NCI-H2107 treated with DMSO at 0.1 percent for 48 hours (cell line): ENCODE measurements around the gene CAND1.

Experiments
- DNase-seq: peaks from one replicate; lab custom pipeline; 2025; ENCODE audit not compliant: unreplicated experiment; lab: John Stamatoyannopoulos, UW

Gene CAND1

DNA sequence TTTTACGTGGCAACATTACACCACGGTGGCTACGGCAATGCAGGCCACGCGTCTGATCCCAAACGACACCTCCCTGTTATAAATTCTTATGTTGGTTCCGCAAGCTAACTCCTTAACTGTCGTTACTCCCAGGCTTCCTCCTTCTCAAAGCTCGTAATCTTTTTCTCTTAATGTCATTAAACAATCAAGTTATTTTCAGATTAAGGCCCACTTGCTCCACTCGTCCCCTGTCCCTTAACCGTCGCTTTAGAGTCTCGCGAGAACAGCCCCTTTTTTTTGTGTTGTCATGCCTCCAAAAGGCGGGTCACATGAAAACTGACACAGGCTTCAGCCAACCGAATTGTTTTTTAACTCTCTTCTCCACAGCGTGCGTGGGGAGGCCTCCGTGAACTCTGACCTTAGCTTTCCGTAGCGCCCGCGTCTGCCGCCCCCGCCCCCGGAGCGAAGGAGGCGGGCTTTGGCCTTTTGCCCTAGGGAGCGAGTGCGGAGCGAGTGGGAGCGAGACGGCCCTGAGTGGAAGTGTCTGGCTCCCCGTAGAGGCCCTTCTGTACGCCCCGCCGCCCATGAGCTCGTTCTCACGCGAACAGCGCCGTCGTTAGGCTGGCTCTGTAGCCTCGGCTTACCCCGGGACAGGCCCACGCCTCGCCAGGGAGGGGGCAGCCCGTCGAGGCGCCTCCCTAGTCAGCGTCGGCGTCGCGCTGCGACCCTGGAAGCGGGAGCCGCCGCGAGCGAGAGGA, at the start of gene CAND1:
TSS of gene CAND1 (plus strand) at position 463 of the 737 bp plus-strand sequence. CDS start 360 bp downstream, outside the sequence.
- DNase-seq = peak; percentile 100

DNA sequence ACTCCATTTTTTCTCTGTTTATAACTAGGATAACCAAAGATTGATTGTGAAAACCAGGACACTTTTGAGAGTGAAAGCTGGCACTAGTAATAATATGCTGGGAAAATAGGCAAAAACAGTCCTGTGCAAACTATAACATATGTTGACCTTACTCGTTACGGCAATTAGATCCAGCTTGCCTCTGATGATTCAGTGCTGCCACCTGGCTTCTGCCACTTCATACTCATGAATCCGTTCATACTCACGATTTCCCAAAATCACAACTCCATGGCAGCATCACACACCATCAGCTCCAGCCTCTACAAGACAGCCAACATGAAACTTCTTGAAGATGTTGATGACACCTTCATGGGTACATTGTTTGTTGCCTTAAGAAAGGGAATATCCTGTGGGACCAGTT, 49.1 kb upstream of the CAND1 start:
- DNase-seq = peak; percentile 50

DNA sequence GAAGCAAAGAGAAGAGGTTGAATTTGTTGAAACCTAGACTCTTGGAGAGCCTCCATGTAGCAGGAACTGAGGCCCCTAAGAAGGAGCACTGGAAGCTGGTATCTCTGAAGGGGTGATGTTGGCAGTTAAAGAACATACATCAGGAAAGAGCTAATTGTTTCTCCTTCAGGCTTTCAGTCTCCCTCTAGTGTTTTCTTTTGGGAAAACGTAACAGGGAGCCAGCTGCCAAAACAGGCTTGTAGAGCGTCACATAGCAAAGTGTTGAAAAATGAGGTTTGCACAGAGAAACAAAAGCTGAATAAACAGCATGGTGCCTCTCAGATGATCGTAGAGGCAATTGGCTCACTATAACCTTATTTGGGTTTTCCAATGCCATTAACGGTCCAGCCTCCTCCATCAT, 46.9 kb upstream of the CAND1 start:
- peak; percentile 37 for DNase-seq

DNA sequence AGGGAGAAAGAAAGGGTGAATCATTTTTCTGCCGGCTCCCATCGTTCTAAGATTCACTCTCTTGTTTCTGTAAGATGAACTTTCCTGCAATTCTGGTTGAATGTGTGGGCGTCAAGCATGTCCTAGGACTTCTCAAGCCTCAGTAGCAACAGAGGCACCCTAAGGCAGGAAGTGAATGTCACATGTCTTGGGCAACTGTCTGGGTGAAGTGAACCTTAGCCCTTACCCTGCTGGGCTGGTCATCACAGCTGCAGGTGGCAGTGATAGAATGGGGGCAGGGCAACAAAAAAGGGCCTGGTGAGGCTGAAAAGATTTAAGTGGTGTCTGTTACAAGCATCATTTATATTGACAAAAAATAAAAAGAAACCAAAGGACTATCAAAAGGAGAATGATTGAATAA, 45.9 kb upstream of the CAND1 start:
- no peak for DNase-seq

DNA sequence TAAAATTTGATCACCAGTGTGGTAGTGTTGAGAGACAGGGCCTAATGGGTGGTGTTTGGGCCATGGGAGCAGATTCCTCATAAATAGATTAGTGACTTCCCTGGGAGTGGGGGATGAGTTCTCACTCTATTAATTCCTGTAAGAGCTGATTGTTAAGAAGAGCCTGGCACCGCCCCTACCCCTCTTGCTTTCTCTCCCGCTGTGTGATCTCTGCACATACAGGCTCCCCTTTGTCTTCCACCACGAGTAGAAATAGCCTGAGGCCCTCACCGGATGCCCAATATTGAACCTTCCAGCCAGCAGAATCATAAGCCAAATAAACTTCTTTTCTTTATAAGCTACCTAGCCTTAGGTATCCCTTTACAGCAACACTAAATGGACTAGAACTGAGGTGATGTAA, 31.9 kb upstream of the CAND1 start:
- no peak for DNase-seq

DNA sequence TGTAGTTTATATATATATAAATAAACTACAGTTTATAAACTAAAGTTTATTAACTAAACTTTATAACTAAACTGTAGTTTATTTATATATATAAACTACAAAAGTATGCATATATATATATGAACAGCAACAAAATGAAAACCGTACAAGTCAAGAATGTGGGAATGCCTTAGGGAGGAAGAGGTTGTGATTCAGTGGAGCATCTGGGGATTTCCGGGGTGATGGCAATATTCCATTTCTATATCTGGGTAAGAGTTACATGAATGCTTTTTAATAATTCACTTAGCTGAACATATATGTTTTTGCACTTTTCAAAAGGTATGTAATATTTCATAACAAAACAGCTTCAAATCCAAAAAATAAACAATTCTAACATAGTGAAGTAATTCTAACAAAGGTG, 30.1 kb upstream of the CAND1 start:
- no peak for DNase-seq

DNA sequence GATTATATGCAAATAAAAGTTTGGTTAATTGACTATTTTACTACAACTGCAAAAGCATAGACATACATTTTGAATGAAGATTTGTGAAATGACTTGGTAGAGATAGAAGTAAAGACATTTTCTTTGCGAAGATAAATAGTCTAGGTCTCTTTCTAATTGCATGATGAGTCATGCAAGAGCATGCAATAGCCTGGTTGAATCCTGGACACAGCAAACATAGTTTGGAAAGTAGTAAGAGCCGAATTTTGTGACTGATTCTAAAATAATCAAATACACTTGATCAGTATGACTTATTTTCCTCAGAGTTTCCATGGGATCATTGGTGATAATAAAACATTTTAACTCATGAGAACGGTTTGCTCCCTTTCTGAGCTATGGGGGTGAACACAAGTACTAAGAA, 27.7 kb upstream of the CAND1 start:
- no peak for DNase-seq

DNA sequence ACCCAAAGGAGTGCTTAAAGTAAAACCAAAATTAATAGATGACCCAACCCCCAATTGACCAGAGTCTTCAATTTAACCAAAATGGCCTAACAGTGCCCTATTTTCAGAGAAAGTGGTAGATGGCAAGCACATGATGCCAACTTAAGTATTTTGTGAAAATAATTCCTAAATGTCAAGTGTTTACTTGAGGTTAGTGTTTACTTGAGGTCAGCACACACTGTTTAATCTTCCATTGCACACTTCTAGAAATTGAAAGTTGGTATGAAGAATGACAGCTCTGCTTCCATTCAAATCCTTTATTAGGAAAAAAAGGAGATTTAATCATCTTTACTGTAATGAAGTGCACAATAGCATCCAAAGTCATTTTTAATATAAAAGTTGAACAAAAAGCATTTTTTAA, 25.9 kb upstream of the CAND1 start:
- DNase-seq = no peak

DNA sequence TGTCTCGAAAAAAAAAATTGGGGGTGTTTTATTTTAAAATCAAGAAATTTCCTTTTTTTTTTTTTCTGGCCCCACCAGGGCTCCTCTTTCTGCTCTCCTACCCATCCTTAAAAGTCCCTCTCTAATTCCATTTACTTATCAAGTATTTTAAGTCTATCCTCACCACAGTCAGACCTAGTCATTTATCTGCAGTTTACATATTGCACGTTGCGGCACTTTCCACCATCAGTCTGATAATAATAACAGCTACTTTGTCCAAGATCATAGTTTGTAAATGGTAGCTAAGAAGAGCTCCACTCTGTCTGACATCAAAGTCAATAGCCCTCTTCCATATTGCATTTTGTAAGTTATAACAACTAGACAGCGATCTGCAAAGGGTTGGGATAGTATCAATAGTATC, 23.6 kb upstream of the CAND1 start:
- DNase-seq = no peak

DNA sequence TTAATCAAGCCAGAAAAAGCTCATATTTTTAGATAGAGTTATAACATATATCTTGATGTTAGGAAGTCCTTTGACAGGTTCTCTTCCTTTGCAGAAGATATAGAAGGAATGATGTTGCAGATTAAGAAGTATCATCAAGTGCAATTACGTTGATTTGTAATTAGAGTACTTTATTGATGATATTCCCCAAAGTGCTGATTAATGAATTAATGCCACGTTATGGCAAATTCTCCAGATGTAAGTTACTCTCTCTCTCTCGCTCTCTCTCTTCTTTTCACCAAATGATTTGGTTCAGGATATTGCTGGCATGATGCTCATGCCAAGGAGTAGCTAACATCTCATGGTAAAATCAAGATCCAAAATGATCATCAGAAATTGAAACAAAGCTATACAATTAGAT, 18.1 kb upstream of the CAND1 start:
- DNase-seq = no peak

DNA sequence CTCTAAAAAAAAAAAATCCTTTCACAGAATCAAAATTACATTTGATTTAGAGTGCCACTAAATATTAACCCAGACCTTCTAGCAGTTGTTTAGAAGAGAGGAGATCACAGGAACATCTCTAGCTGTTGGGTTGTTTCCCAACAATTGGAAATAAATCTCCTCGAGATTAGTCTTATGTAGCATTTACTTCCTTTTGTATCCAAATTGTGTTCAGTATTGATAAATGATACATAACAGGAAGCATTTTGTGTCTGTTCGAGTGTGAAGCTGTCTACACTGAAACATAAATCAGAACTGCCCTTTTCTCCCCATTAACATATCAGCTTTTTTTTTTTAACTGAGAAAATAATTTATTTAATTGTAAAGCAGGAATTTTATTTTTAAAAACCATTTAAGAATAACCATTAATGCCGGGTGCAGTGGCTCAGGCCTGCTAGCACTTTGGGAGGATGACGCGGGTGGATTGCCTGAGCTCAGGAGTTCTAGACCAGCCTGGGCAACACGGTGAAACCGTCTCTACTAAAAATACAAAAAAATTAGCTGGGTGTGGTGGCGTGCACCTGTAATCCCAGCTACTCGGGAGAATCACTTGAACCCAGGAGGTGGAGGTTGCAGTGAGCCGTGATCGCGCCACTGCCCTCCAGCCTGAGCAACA, 14.7 kb upstream of the CAND1 start:
- no peak for DNase-seq

DNA sequence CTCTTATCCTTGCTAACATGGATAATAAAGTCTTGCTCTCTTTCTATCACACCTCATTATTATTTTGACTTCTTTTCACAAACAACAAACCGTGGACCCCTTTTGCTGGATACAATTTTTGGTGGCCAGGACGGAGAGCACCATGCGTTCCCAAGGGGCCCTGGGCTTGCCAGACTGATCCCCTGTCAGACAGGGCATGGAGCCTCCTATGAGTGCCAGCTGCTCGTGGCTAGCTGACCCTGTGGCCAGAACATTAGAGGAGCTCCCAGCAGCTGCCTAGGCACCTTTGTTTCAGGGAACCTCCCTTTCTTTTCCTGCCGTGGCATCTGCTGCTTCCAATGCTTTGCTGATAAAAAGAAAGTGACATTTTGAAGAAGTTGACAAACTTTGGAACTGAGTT, 12.5 kb upstream of the CAND1 start:
- no peak for DNase-seq

DNA sequence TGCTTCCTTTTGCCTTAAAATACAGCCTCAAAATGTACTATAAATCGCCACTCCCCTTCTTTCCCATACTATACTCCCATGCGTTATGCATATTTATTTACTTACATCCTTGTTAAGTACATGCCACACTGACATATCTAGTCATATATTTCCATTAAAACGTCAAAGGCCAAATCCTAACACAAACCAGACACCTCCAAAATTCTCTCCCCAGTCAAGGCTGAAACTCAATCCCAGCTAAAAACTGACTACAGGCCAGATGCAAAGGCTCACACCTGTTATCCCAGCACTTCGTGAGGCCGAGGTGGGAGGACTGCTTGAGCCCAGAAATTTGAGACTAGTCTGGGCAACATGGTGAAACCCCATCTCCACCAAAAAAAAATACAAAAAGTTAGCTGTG, 5.7 kb upstream of the CAND1 start:
- DNase-seq = no peak

DNA sequence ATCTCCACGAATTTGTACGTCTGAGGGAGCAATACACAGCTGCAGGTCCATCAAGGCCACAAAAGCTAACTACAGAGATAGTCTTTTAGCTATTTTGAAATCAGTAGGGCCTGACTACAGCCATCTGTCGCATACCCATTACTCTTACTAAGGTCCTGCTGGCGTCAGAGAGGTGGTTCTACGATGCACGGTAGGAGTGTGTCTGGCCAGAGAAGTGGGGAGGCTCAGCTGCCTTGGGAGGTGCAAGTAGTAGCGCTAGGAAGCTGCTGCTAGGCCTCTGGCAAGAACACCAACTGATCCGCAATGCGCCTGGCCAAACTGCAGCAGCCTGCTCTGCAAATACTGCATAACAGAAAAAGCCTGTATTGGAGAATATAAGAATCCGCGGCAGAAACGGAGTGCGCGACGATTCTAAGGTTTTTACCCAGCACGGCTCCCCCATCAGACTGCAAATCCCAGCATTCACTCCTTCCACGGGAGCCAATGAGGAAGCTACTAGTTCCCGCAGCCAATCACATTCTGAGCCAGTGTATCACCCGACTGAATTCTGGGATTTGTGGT, 743 bp upstream of the CAND1 start:
- DNase-seq = peak; percentile 100

DNA sequence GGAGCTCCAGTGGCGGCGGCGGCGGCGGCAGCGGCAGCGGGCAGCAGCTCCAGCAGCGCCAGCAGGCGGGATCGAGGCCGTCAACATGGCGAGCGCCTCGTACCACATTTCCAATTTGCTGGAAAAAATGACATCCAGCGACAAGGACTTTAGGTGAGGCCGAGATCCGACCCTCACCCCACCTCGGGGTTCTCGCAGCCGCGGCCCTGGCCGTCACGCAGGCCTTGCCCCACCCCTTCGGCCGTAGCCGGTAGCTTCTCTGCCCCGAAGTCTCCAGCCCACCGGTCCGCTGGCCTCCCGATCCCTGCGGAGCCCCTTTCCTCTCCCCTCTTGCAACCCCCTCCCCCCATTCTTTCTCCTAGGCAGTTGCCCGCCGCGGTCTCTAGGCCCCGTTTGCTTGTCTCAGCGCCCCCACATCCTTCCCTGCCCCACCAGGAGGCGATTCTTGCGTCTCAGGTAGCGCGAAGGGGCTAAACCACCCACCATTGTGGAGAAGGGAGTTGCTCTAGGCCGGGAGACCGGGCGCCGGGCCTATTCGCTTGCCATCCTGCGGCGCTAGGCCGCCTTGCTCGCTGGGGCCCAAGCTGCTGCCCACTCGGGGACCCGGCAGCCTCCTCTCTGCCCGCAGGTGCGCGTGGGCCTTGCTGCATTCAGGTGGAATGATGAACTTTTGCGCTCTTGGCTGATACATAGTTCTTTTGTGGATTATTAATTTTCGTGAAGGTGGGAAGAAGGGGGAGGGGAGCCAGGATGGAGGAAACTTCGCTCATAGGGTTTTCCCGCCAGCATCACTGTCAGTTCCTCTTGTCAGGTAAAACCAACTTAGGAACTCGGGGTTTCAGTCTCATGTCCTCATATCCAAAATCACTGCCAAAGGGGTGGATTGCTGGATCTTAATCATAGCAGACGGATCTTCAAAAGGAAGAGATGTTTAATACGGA, 745 bp downstream of the CAND1 start:
- DNase-seq = peak; percentile 40

DNA sequence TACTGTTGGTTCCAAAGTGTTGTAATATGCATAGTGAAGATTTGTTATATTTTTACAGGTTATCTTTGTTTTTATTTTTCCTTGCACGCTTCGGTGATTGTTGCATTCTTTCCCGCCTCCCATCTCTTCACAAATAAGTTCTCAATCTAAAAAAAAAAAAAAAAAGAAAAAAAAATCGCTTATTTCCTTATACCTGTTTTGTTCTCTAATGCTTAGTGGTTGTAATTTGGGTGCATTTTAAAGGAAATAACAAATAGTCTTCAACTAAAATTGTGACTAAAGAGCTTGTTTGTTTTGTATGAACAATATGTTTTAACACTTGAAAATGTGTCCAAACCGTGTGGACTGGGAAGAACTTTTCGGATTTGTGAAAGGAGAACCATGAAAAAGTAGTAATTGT, 1.5 kb downstream of the CAND1 start:
- no peak for DNase-seq

DNA sequence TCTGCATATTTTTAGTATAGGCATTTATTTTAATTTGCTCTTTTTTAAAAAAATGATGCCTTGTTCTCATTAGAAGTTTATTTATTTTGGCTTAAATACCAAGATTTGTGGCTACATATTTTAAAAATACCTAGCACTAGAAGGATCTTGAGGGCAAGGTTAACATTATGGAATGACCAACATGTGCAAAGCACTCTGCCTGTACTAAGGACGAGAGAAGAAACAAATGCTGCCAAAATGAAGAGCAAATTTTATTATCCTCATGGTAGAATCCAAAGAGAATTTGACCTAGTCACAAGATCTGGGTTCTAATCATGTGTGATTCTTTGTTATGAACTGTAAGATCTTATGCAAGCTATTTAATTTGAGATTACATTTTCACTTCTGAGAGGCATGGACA, 2.8 kb downstream of the CAND1 start:
- no peak for DNase-seq

DNA sequence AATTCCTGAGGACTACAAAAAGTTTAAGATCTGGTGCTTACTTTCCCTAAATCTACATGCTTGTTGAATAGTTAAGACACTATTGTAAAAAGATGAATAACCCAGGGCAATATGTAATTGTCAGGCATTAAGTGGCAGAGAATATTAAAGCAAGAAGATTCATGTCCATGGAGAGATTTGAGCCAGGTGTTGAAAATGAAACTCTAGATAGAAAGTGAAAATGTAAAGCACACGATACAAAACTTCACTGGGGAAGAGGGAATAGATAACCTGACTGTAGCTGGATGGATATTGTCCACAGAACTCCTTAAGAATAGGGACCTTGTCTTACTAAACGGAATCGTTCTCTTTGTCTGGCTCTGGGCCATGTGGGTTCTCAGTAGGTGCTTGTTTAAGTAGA, 5.0 kb downstream of the CAND1 start:
- DNase-seq = no peak

DNA sequence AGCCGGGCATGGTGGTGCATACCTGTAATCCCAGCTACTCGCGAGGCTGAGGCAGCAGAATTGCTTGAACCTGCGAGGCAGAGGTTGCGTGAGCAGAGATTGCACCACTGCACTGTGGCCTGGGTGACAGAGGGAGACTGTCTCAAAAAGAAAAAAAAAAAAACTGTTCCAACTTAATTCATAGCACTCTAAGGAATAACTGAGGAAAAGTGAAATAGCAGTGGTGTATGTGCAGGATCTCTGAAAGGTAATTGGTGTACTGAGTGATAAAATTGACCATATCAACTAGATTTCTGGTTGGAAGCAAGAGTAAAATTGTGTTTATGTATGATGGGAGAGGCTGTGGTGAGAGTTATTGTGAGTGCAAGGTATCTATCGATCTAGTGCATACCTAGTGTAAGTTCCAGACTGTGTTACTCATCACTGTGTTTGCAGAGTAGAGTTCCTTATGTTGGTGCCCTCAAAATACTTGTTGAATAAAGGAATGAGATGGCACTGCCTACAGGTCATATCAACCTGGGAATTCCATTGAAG, 6.3 kb downstream of the CAND1 start:
- DNase-seq = no peak

DNA sequence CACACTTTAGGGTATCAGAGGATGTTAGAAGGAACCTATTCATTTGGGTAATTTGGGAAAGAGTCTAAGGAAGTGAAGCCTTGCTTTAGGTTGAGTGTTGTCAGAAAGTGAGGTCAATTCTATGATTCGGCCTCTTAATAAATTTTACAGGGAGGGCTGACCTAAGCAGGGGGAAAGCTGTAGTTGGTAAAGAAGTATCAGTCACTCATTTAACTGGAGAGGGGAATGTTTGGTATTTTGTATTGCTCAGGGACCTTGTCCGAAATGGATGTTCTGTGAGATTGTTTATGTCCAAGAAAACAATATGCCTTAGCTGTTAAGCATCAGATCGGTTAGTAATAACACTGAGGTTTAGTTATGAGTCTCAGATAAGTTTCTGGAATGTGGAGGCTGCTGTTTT, 7.3 kb downstream of the CAND1 start:
- no peak for DNase-seq

DNA sequence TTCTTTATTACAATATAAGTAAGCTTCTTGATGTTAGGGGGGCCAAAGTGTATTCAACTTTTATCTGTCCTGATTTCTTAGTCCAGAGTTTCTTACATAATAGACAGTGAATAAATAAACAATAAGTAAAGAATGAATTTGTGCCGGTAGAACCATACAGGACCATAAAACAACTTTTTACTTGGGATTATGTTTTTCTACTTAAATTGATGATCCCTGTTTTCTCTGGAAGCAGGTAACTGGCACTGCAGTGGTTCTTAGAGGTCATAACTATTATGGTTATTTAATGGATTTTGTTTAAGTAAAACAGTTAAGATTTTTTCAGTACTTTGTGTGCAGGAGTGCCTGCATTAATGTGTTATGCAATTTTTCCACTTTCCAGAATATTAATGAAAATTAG, 10.5 kb downstream of the CAND1 start:
- no peak for DNase-seq
